GM23338 (cell line): Measurements from ENCODE around the gene ADGRD1.

Source experiments
- CTCF ChIP-seq, 2 experiments: fragments of 200-600 bp in 1 of 2; sonication (generic) in 1 of 2; conservative IDR thresholded peaks; 2 replicates each; pipeline versions ENCODE4 v1.5.1 to v1.6.1; 2016 to 2017; ENCODE audit warnings: antibody characterized with exemption in 2 of 2, low read depth in 2 of 2, mild to moderate bottlenecking in 2 of 2, moderate library complexity in 1 of 2
- EZH2 ChIP-seq: fragments of 200-600 bp; sonication (generic); IDR thresholded peaks from one replicate; pipeline ENCODE4 v1.8.0; 2017; ENCODE audit warnings: antibody characterized with exemption, mild to moderate bottlenecking, low read depth; ENCODE audit not compliant: unreplicated experiment
- JUNB ChIP-seq: IDR thresholded peaks from one replicate; pipeline ENCODE4 v1.6.1; 2016; ENCODE audit warnings: antibody characterized with exemption; ENCODE audit not compliant: unreplicated experiment
- POLR2AphosphoS5 ChIP-seq: IDR thresholded peaks from 2 replicates; pipeline ENCODE4 v1.6.1; 2016; ENCODE audit warnings: antibody characterized with exemption, low read depth
- STAT1 ChIP-seq: IDR thresholded peaks from one replicate; pipeline ENCODE4 v1.6.1; 2016; ENCODE audit warnings: antibody characterized with exemption; ENCODE audit not compliant: unreplicated experiment
- ZNF331 ChIP-seq: fragments of 250-450 bp; sonication (Bioruptor Pico); IDR thresholded peaks from 2 replicates; pipeline ENCODE4 v1.5.0; 2020; ENCODE audit warnings: low read depth, mild to moderate bottlenecking, moderate library complexity
- TF ChIP-seq, protein P1 (sequence below): IDR thresholded peaks from one replicate; pipeline ENCODE4 v1.6.1; 2018; ENCODE audit warnings: antibody characterized with exemption; ENCODE audit not compliant: unreplicated experiment

DNA sequence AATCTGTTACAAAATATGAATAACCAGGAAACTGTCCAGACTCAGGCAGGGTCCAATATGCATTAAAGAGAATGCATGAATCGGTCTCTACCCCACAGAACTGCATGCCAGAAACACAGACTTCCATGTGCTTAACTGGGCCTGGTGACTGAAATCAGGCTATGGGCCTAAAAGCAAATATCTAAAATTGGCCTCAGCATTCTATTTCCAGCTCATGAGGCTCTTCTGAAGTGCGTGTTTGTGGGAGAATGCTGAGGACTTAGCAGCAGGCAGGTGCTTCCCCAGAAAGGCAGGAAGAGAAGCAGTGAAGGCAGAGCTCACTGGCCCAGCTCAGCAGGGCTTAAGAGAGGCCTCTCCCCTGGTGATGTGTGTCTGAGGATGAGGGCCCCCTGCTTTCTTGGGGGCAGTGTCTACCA is 48.5 kb downstream of the ADGRD1 start:
- no peak for TF ChIP-seq EZH2
- no peak for TF ChIP-seq CTCF (conservative IDR thresholded peaks at IDR 0.05; ENCODE audit: low read depth in 2 of 2)
- TF ChIP-seq JUNB: no peak
- TF ChIP-seq, protein P1, sequence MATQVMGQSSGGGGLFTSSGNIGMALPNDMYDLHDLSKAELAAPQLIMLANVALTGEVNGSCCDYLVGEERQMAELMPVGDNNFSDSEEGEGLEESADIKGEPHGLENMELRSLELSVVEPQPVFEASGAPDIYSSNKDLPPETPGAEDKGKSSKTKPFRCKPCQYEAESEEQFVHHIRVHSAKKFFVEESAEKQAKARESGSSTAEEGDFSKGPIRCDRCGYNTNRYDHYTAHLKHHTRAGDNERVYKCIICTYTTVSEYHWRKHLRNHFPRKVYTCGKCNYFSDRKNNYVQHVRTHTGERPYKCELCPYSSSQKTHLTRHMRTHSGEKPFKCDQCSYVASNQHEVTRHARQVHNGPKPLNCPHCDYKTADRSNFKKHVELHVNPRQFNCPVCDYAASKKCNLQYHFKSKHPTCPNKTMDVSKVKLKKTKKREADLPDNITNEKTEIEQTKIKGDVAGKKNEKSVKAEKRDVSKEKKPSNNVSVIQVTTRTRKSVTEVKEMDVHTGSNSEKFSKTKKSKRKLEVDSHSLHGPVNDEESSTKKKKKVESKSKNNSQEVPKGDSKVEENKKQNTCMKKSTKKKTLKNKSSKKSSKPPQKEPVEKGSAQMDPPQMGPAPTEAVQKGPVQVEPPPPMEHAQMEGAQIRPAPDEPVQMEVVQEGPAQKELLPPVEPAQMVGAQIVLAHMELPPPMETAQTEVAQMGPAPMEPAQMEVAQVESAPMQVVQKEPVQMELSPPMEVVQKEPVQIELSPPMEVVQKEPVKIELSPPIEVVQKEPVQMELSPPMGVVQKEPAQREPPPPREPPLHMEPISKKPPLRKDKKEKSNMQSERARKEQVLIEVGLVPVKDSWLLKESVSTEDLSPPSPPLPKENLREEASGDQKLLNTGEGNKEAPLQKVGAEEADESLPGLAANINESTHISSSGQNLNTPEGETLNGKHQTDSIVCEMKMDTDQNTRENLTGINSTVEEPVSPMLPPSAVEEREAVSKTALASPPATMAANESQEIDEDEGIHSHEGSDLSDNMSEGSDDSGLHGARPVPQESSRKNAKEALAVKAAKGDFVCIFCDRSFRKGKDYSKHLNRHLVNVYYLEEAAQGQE: no peak
- TF ChIP-seq POLR2AphosphoS5: no peak
- no peak for TF ChIP-seq ZNF331 (CRISPR knock-in tag)
- no peak for TF ChIP-seq STAT1
